ENCODE results near the gene TMEM222.

Gene TMEM222

GRCh38 chr1:27374362-27375086 is 52.6 kb downstream of the TMEM222 start, which contains the start of gene FCN3:
TSS of gene FCN3 (minus strand) at chr1:27374824. CDS start at chr1:27374818, 6 bp downstream.
- Histone ChIP-seq H3K27me3 (replicated peaks in 2 of 5; ENCODE audit: control insufficient read depth in 4 of 5, insufficient read depth in 5 of 5, low read length in 4 of 5) (no peaks in the 10 kb centered on the region), H3K4me3 (ENCODE audit: control insufficient read depth in 1 of 7, extremely low read depth in 1 of 7, insufficient read depth in 4 of 7, low read depth in 2 of 7, low read length in 6 of 7) (no peak within 1 kb of the TSS), H3K27ac (ENCODE audit: insufficient read depth in 1 of 2, low read depth in 1 of 2, low read length in 2 of 2, poor library complexity in 1 of 2, severe bottlenecking in 2 of 2) (no peak within 1 kb of the TSS), H3K9me3 (ENCODE audit: control extremely low read depth in 1 of 5, control insufficient read depth in 4 of 5, insufficient read depth in 2 of 5, low read depth in 1 of 5, low read length in 4 of 5) (no peaks in the 10 kb centered on the region), H3K4me1 (ENCODE audit: control extremely low read depth in 1 of 4, control insufficient read depth in 4 of 4, insufficient read depth in 4 of 4, low read length in 3 of 4) (peaks cover 0 to 10% (median 10%) of the 10 kb centered on the region in 4 experiments), H3K36me3 (ENCODE audit: control insufficient read depth in 4 of 4, insufficient read depth in 4 of 4, low read length in 3 of 4) (no peaks in the 10 kb centered on the region)
- CTCF ChIA-PET: interaction anchor here (0.6 to 1.2 kb wide), 3 partner anchors 10 to 22 kb away, joined by 3 read pairs; no protein-coding TSS in a partner anchor
- POLR2A ChIA-PET: no interaction called here
- 100% methylated on average over 2 of the region's 4 CpGs for WGBS (ENCODE audit: insufficient coverage)
- no peak for DNase-seq

- Histone ChIP-seq H3K36me3 (ENCODE audit: control insufficient read depth in 4 of 4, insufficient read depth in 4 of 4, low read length in 3 of 4) (no peaks in the 10 kb centered on the region), H3K4me3 (ENCODE audit: control insufficient read depth in 1 of 7, extremely low read depth in 1 of 7, insufficient read depth in 4 of 7, low read depth in 2 of 7, low read length in 6 of 7) (no peak overlapping the region), H3K27ac (ENCODE audit: insufficient read depth in 1 of 2, low read depth in 1 of 2, low read length in 2 of 2, poor library complexity in 1 of 2, severe bottlenecking in 2 of 2) (no peak overlapping the region), H3K27me3 (replicated peaks in 2 of 5; ENCODE audit: control insufficient read depth in 4 of 5, insufficient read depth in 5 of 5, low read length in 4 of 5) (peaks cover 0 to 1% (median 0%) of the 10 kb centered on the region in 5 experiments), H3K9me3 (ENCODE audit: control extremely low read depth in 1 of 5, control insufficient read depth in 4 of 5, insufficient read depth in 2 of 5, low read depth in 1 of 5, low read length in 4 of 5) (no peaks in the 10 kb centered on the region), H3K4me1 (ENCODE audit: control extremely low read depth in 1 of 4, control insufficient read depth in 4 of 4, insufficient read depth in 4 of 4, low read length in 3 of 4) (no peaks in the 10 kb centered on the region)
- POLR2A ChIA-PET: no interaction called here
- CTCF ChIA-PET: interaction anchor here (1.1 to 1.8 kb wide), 5 partner anchors 16 to 285 kb away, joined by 3 to 4 read pairs (median 3); no protein-coding TSS in a partner anchor
- WGBS (ENCODE audit: insufficient coverage): 98% methylated on average over 9 of the region's 12 CpGs
- DNase-seq: no peak
Measured at GRCh38 chr1:27377760-27378495, 56.0 kb downstream of the TMEM222 start.

- Histone ChIP-seq H3K4me1 (ENCODE audit: control extremely low read depth in 1 of 4, control insufficient read depth in 4 of 4, insufficient read depth in 4 of 4, low read length in 3 of 4) (peaks cover 0 to 7% (median 5%) of the 10 kb centered on the region in 4 experiments), H3K27me3 (replicated peaks in 2 of 5; ENCODE audit: control insufficient read depth in 4 of 5, insufficient read depth in 5 of 5, low read length in 4 of 5) (peaks cover 0 to 1% (median 0%) of the 10 kb centered on the region in 5 experiments), H3K36me3 (ENCODE audit: control insufficient read depth in 4 of 4, insufficient read depth in 4 of 4, low read length in 3 of 4) (no peaks in the 10 kb centered on the region), H3K4me3 (ENCODE audit: control insufficient read depth in 1 of 7, extremely low read depth in 1 of 7, insufficient read depth in 4 of 7, low read depth in 2 of 7, low read length in 6 of 7) (no peak overlapping the region), H3K9me3 (ENCODE audit: control extremely low read depth in 1 of 5, control insufficient read depth in 4 of 5, insufficient read depth in 2 of 5, low read depth in 1 of 5, low read length in 4 of 5) (no peaks in the 10 kb centered on the region), H3K27ac (ENCODE audit: insufficient read depth in 1 of 2, low read depth in 1 of 2, low read length in 2 of 2, poor library complexity in 1 of 2, severe bottlenecking in 2 of 2) (no peak overlapping the region)
- ChIA-PET POLR2A (interaction anchor here (0.6 kb wide), 1 partner anchor 145 kb away, joined by 3 read pairs; no protein-coding TSS in a partner anchor), CTCF (interaction anchor here (0.8 to 1.9 kb wide), 5 partner anchors 11 to 78 kb away, joined by 3 to 7 read pairs (median 3); no protein-coding TSS in a partner anchor)
- DNase-seq: no peak
- 93% methylated on average over 9 of the region's 11 CpGs for WGBS (ENCODE audit: insufficient coverage)
Measured at GRCh38 chr1:27379564-27380122, 57.7 kb downstream of the TMEM222 start.

- Histone ChIP-seq H3K4me3 (ENCODE audit: control insufficient read depth in 1 of 7, extremely low read depth in 1 of 7, insufficient read depth in 4 of 7, low read depth in 2 of 7, low read length in 6 of 7) (no peak overlapping the region), H3K27ac (ENCODE audit: insufficient read depth in 1 of 2, low read depth in 1 of 2, low read length in 2 of 2, poor library complexity in 1 of 2, severe bottlenecking in 2 of 2) (no peak overlapping the region), H3K36me3 (ENCODE audit: control insufficient read depth in 4 of 4, insufficient read depth in 4 of 4, low read length in 3 of 4) (no peaks in the 10 kb centered on the region), H3K4me1 (ENCODE audit: control extremely low read depth in 1 of 4, control insufficient read depth in 4 of 4, insufficient read depth in 4 of 4, low read length in 3 of 4) (peaks cover 0 to 7% (median 5%) of the 10 kb centered on the region in 4 experiments), H3K27me3 (replicated peaks in 2 of 5; ENCODE audit: control insufficient read depth in 4 of 5, insufficient read depth in 5 of 5, low read length in 4 of 5) (peaks cover 0 to 1% (median 0%) of the 10 kb centered on the region in 5 experiments), H3K9me3 (ENCODE audit: control extremely low read depth in 1 of 5, control insufficient read depth in 4 of 5, insufficient read depth in 2 of 5, low read depth in 1 of 5, low read length in 4 of 5) (no peaks in the 10 kb centered on the region)
- CTCF ChIA-PET: interaction anchor here (1.8 to 1.9 kb wide), 2 partner anchors 18 to 79 kb away, joined by 6 to 7 read pairs; no protein-coding TSS in a partner anchor
- 98% methylated on average over 4 of the region's 4 CpGs for WGBS (ENCODE audit: insufficient coverage)
- POLR2A ChIA-PET: interaction anchor here (0.6 kb wide), 1 partner anchor 395 kb away, joined by 4 read pairs; no protein-coding TSS in a partner anchor
- no peak for DNase-seq
Measured at GRCh38 chr1:27380224-27380623, 58.3 kb downstream of the TMEM222 start.

GRCh38 chr1:27380766-27381733 is 59.1 kb downstream of the TMEM222 start:
- Histone ChIP-seq H3K9me3 (ENCODE audit: control extremely low read depth in 1 of 5, control insufficient read depth in 4 of 5, insufficient read depth in 2 of 5, low read depth in 1 of 5, low read length in 4 of 5) (no peaks in the 10 kb centered on the region), H3K27me3 (replicated peaks in 2 of 5; ENCODE audit: control insufficient read depth in 4 of 5, insufficient read depth in 5 of 5, low read length in 4 of 5) (peaks cover 0 to 1% (median 0%) of the 10 kb centered on the region in 5 experiments), H3K27ac (ENCODE audit: insufficient read depth in 1 of 2, low read depth in 1 of 2, low read length in 2 of 2, poor library complexity in 1 of 2, severe bottlenecking in 2 of 2) (no peak overlapping the region), H3K4me1 (ENCODE audit: control extremely low read depth in 1 of 4, control insufficient read depth in 4 of 4, insufficient read depth in 4 of 4, low read length in 3 of 4) (peaks cover 0 to 7% (median 5%) of the 10 kb centered on the region in 4 experiments), H3K36me3 (ENCODE audit: control insufficient read depth in 4 of 4, insufficient read depth in 4 of 4, low read length in 3 of 4) (no peaks in the 10 kb centered on the region), H3K4me3 (ENCODE audit: control insufficient read depth in 1 of 7, extremely low read depth in 1 of 7, insufficient read depth in 4 of 7, low read depth in 2 of 7, low read length in 6 of 7) (no peak overlapping the region)
- whole genome bisulfite sequencing (ENCODE audit: insufficient coverage): 95% methylated on average over 11 of the region's 12 CpGs
- ChIA-PET POLR2A (interaction anchor here (0.6 kb wide), 1 partner anchor 395 kb away, joined by 4 read pairs; no protein-coding TSS in a partner anchor), CTCF (interaction anchor here (0.6 to 10.9 kb wide), 7 partner anchors 12 to 83 kb away, joined by 3 to 166 read pairs (median 6); partner anchors contain the start of gene MAP3K6)
- no peak for DNase-seq

Data from common myeloid progenitor, CD34-positive (primary cell).